HEK293 (cell line): Measurements from ENCODE around the gene COPS9.

Experiments
- CTCF ChIP-seq: fragments of 450-650 bp; formaldehyde crosslinking; IDR thresholded peaks from 2 replicates; pipeline ENCODE4 v1.5.1; 2016; ENCODE audit warnings: missing biosample characterization, missing genetic modification characterization
- EGR2 ChIP-seq: fragments of 450-650 bp; formaldehyde crosslinking; IDR thresholded peaks from 2 replicates; pipeline ENCODE4 v1.5.1; 2016; ENCODE audit warnings: low read depth, missing biosample characterization, missing genetic modification characterization
- HIC1 ChIP-seq: fragments of 450-650 bp; formaldehyde crosslinking; IDR thresholded peaks from 2 replicates; pipeline ENCODE4 v1.5.1; 2016; ENCODE audit warnings: missing biosample characterization, missing genetic modification characterization
- PRDM4 ChIP-seq: fragments of 450-650 bp; formaldehyde crosslinking; IDR thresholded peaks from 2 replicates; pipeline ENCODE4 v1.5.1; 2017; ENCODE audit warnings: missing biosample characterization, missing genetic modification characterization
- SALL2 ChIP-seq: fragments of 450-650 bp; formaldehyde crosslinking; IDR thresholded peaks from 2 replicates; pipeline ENCODE4 v1.5.0; 2017; ENCODE audit warnings: missing biosample characterization, mild to moderate bottlenecking, missing genetic modification characterization, borderline replicate concordance
- ZBTB21 ChIP-seq: fragments of 450-650 bp; formaldehyde crosslinking; IDR thresholded peaks from 2 replicates; pipeline ENCODE4 v1.5.1; 2017; ENCODE audit warnings: missing biosample characterization, missing genetic modification characterization
- ZFHX2 ChIP-seq: fragments of 450-650 bp; formaldehyde crosslinking; conservative IDR thresholded peaks from 2 replicates; pipeline ENCODE4 v1.5.1; 2016; ENCODE audit warnings: missing biosample characterization, missing genetic modification characterization
- ZNF2 ChIP-seq: fragments of 450-650 bp; formaldehyde crosslinking; IDR thresholded peaks from 2 replicates; pipeline ENCODE4 v1.5.1; 2016; ENCODE audit warnings: missing biosample characterization, missing genetic modification characterization
- ZNF449 ChIP-seq: fragments of 450-650 bp; formaldehyde crosslinking; IDR thresholded peaks from 2 replicates; pipeline ENCODE4 v1.5.1; 2017; ENCODE audit warnings: missing biosample characterization, mild to moderate bottlenecking, missing genetic modification characterization, moderate library complexity

GRCh38 chr2:240146141-240146561 is 10.0 kb upstream of the COPS9 start:
- TF ChIP-seq CTCF (tag by site-specific recombination) (no peak), ZBTB21 (tag by site-specific recombination) (no peak), EGR2 (tag by site-specific recombination) (no peak), PRDM4 (tag by site-specific recombination) (no peak), ZNF449 (tag by site-specific recombination) (no peak), ZNF2 (tag by site-specific recombination) (no peak), SALL2 (tag by site-specific recombination) (no peak), HIC1 (no peak), ZFHX2 (tag by site-specific recombination) (no peak)
